NOMO-1 treated with dmso at 0.1 percent for 144 hours (cell line): ENCODE results near the gene ADAM22.

Source experiments
- DNase-seq: peaks from one replicate; lab custom pipeline; 2025; ENCODE audit not compliant: unreplicated experiment; lab: John Stamatoyannopoulos, UW

ADAM22 gene

GRCh38 chr7:88104732-88105131 is 170.7 kb downstream of the ADAM22 start:
- DNase-seq, result no peak

- DNase-seq, result no peak
Observed at GRCh38 chr7:88105231-88105630, 171.2 kb downstream of the ADAM22 start.

GRCh38 chr7:88106434-88106833 is 172.4 kb downstream of the ADAM22 start:
- no peak for DNase-seq

- no peak for DNase-seq
Observed at GRCh38 chr7:88109612-88110011, 175.6 kb downstream of the ADAM22 start.

GRCh38 chr7:88111140-88111743 is 177.2 kb downstream of the ADAM22 start:
- peak; percentile 59 for DNase-seq

GRCh38 chr7:88111954-88112471 is 178.0 kb downstream of the ADAM22 start:
- no peak for DNase-seq

GRCh38 chr7:88115258-88115796 is 181.3 kb downstream of the ADAM22 start:
- no peak for DNase-seq

GRCh38 chr7:88115816-88116215 is 181.8 kb downstream of the ADAM22 start:
- no peak for DNase-seq

GRCh38 chr7:88116235-88116795 is 182.3 kb downstream of the ADAM22 start:
- no peak for DNase-seq

GRCh38 chr7:88117325-88117724 is 183.3 kb downstream of the ADAM22 start:
- DNase-seq, result no peak

- no peak for DNase-seq
Observed at GRCh38 chr7:88121335-88121734, 187.3 kb downstream of the ADAM22 start.

GRCh38 chr7:88127637-88128290 is 193.7 kb downstream of the ADAM22 start:
- no peak for DNase-seq

GRCh38 chr7:88132725-88133124 is 198.7 kb downstream of the ADAM22 start:
- no peak for DNase-seq

- no peak for DNase-seq
Observed at GRCh38 chr7:88140947-88141346, 206.9 kb downstream of the ADAM22 start.

- DNase-seq, result no peak
Observed at GRCh38 chr7:88141479-88141878, 207.4 kb downstream of the ADAM22 start.

- DNase-seq, result no peak
Observed at GRCh38 chr7:88141953-88142352, 207.9 kb downstream of the ADAM22 start.

GRCh38 chr7:88146616-88147015 is 212.6 kb downstream of the ADAM22 start:
- DNase-seq, result no peak

GRCh38 chr7:88147341-88147740 is 213.3 kb downstream of the ADAM22 start:
- no peak for DNase-seq

- no peak for DNase-seq
Observed at GRCh38 chr7:88147949-88148348, 213.9 kb downstream of the ADAM22 start.

- no peak for DNase-seq
Observed at GRCh38 chr7:88150033-88150432, 216.0 kb downstream of the ADAM22 start.

GRCh38 chr7:88151119-88151790 is 217.2 kb downstream of the ADAM22 start:
- DNase-seq, result no peak

- DNase-seq, result no peak
Observed at GRCh38 chr7:88153378-88153777, 219.3 kb downstream of the ADAM22 start.
